BLaER1 treated with 17β-estradiol and CSF1 and Interleukin-3, amounts not matched to agents 10 nM and 100 nM (cell line): ENCODE measurements around the gene FLCN.

Experiments used
- H3K27ac ChIP-seq, 11 experiments: shearing (Covaris generic); formaldehyde crosslinking; 2 replicates each; pipeline ENCODE4 v1.8.1; 2022
- H3K27me3 ChIP-seq, 11 experiments: shearing (Covaris generic); formaldehyde crosslinking; 2 replicates each; pipeline ENCODE4 v1.8.1; 2022
- H3K36me3 ChIP-seq, 11 experiments: shearing (Covaris generic); formaldehyde crosslinking; 2 replicates each; pipeline ENCODE4 v1.8.1; 2022
- H3K4me1 ChIP-seq, 10 experiments: shearing (Covaris generic); formaldehyde crosslinking; 2 replicates each; pipeline ENCODE4 v1.8.1; 2022
- H3K4me2 ChIP-seq, 11 experiments: shearing (Covaris generic); formaldehyde crosslinking; 2 replicates each; pipeline ENCODE4 v1.8.1; 2022
- H3K4me3 ChIP-seq, 10 experiments: shearing (Covaris generic); formaldehyde crosslinking; 2 replicates each; pipeline ENCODE4 v1.8.1; 2022
- H3K9ac ChIP-seq, 11 experiments: shearing (Covaris generic); formaldehyde crosslinking; 2 replicates each; pipeline ENCODE4 v1.8.1; 2022
- H3K9me3 ChIP-seq, 11 experiments: shearing (Covaris generic); formaldehyde crosslinking; replicated peaks in 1 of 11; 2 replicates each; pipeline ENCODE4 v1.8.1; 2022
- H4K20me1 ChIP-seq, 11 experiments: shearing (Covaris generic); formaldehyde crosslinking; 2 replicates each; pipeline ENCODE4 v1.8.1; 2022
- Cebpa-rat ChIP-seq, 11 experiments: shearing (Covaris generic); IDR thresholded peaks; 2 replicates each; pipeline ENCODE4 v1.8.1; 2022

Gene FLCN

DNA sequence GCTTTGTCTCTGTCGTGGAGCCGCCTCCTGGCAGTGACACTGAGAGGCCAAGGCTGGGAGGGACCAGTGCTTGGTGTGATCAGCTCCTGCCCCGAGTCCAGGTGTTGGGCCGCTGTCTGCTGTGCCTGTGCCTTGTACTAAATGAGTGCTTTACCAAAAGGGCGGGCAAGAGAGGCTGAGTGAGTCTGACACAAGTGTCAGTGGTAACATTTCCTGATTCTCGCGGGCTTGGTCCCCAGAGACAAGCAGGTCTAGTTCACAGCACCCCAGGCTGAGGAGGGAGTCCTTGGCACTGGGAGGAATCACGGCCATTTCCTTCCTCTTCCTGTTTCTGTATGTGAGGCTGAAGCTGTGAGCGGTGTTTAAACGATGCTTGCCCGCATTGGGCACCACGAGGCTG is 61.1 kb downstream of the FLCN start:
- Histone ChIP-seq H3K9me3 (no peaks in the 10 kb centered on the region), H3K27me3 (no peaks in the 10 kb centered on the region), H3K4me2 (peak overlapping the region; percentile 80 to 98 (median 95)), H3K4me1 (peaks cover 61 to 100% (median 100%) of the 10 kb centered on the region in 10 experiments), H3K9ac (peak overlapping the region in 9 of 11 experiments; percentile 16 to 68 (median 62); a peak in 16 of 22 replicates), H4K20me1 (peaks cover 0 to 81% (median 31%) of the 10 kb centered on the region in 11 experiments; a peak in 13 of 22 replicates), H3K27ac (peak overlapping the region in 9 of 11 experiments; percentile 19 to 77 (median 61); a peak in 15 of 22 replicates), H3K4me3 (peak overlapping the region in 7 of 10 experiments; percentile 3 to 52 (median 48); a peak in 11 of 20 replicates), H3K36me3 (peaks cover 41 to 96% (median 90%) of the 10 kb centered on the region in 11 experiments)
- no peak for TF ChIP-seq Cebpa-rat (IDR thresholded peaks at IDR 0.05)

DNA sequence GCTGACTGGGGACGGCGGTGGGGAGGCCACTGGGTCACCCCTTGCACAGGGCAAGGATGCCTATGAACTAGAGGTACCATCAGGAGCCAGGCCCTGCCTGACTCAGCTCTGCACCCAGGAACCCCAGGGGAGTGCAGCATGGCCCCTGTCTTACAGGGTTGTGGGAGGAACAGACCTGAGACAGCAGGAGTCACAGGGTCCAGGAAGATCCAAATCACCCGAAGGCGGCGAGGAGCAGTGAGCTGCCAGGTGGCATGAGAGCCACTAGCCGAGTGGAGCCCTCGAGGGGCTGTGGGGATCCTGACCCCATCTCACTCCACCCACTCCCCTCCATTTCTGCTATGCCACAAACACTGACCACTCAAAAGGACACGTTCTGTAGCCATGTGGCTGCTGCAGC is 61.6 kb downstream of the FLCN start:
- peaks cover 35 to 96% (median 89%) of the 10 kb centered on the region in 11 experiments for H3K36me3 ChIP-seq
- no peaks in the 10 kb centered on the region for H3K27me3 ChIP-seq
- H3K9me3 ChIP-seq = no peaks in the 10 kb centered on the region
- no peak for TF ChIP-seq Cebpa-rat (IDR thresholded peaks at IDR 0.05)
- peak overlapping the region; percentile 80 to 98 (median 95) for H3K4me2 ChIP-seq
- H3K4me3 ChIP-seq = peak overlapping the region in 7 of 10 experiments; percentile 3 to 52 (median 48); a peak in 11 of 20 replicates
- H3K4me1 ChIP-seq = peaks cover 59 to 100% (median 100%) of the 10 kb centered on the region in 10 experiments
- peaks cover 0 to 83% (median 36%) of the 10 kb centered on the region in 11 experiments; a peak in 14 of 22 replicates for H4K20me1 ChIP-seq
- H3K9ac ChIP-seq = peak overlapping the region in 10 of 11 experiments; percentile 5 to 68 (median 58); a peak in 14 of 22 replicates
- H3K27ac ChIP-seq = peak overlapping the region in 9 of 11 experiments; percentile 19 to 77 (median 61); a peak in 14 of 22 replicates

DNA sequence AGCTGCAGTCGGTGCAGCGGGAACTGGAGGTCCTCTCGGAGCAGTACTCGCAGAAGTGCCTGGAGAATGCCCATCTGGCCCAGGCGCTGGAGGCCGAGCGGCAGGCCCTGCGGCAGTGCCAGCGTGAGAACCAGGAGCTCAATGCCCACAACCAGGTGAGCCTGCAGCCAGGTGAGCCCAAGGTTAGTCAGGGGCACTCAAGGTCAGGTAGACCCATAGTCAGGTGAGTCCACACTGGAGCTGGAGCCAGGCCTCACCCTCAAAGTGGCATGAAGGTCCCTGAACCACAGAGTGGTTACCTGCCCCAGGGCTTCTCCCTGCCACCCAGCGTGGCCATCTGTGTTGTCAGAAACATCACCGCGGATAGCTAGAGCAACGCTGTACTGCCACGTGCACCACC is 63.0 kb downstream of the FLCN start:
- H3K4me2 ChIP-seq = peak overlapping the region; percentile 50 to 98 (median 95); a peak in 20 of 22 replicates

DNA sequence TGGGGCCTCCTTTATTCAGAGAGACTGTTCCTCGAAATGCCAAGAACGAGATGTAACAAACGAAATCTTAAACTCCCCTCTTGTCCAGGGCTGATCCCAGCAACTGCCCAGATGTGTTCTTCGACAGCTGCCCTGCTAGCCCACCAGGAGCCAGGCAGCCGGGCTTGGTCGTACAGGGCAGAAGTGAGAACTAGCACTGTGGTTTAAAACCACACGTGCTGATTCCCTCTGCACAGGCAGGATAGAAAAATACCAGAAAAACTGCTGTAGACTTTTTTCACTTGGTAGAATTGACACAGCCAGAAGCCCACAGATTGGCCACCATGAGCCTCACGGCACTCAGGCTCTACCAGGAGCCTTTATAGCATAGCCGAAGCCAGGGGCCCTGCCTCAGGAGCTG is 64.0 kb downstream of the FLCN start:
- H3K4me2 ChIP-seq = peak overlapping the region; percentile 50 to 98 (median 95)
- peak overlapping the region in 6 of 11 experiments; percentile 37 to 62 (median 52); a peak in 12 of 22 replicates for H3K27ac ChIP-seq
- H3K36me3 ChIP-seq = peaks cover 25 to 95% (median 90%) of the 10 kb centered on the region in 11 experiments
- H3K4me3 ChIP-seq = no peak overlapping the region; a peak in 1 of 20 replicates
- H3K27me3 ChIP-seq = no peaks in the 10 kb centered on the region
- peaks cover 0 to 93% (median 51%) of the 10 kb centered on the region in 11 experiments; a peak in 17 of 22 replicates for H4K20me1 ChIP-seq
- peaks cover 59 to 97% (median 93%) of the 10 kb centered on the region in 10 experiments for H3K4me1 ChIP-seq
- H3K9me3 ChIP-seq = no peaks in the 10 kb centered on the region
- H3K9ac ChIP-seq = peak overlapping the region in 8 of 11 experiments; percentile 8 to 66 (median 30); a peak in 9 of 22 replicates
- TF ChIP-seq Cebpa-rat (IDR thresholded peaks at IDR 0.05) = no peak

More for the DNA sequence above, 63.0 kb downstream of the FLCN start:
- Histone ChIP-seq H3K4me1 (peaks cover 59 to 100% (median 97%) of the 10 kb centered on the region in 10 experiments), H3K27me3 (no peaks in the 10 kb centered on the region), H3K9me3 (no peaks in the 10 kb centered on the region), H3K4me3 (no peak overlapping the region), H3K36me3 (peaks cover 25 to 95% (median 90%) of the 10 kb centered on the region in 11 experiments), H3K27ac (peak overlapping the region in 5 of 11 experiments; percentile 37 to 62 (median 54); a peak in 7 of 22 replicates), H3K9ac (peak overlapping the region in 5 of 11 experiments; percentile 1 to 66 (median 30); a peak in 6 of 22 replicates), H4K20me1 (peaks cover 0 to 84% (median 43%) of the 10 kb centered on the region in 11 experiments; a peak in 16 of 22 replicates)
- TF ChIP-seq Cebpa-rat (IDR thresholded peaks at IDR 0.05) = no peak

DNA sequence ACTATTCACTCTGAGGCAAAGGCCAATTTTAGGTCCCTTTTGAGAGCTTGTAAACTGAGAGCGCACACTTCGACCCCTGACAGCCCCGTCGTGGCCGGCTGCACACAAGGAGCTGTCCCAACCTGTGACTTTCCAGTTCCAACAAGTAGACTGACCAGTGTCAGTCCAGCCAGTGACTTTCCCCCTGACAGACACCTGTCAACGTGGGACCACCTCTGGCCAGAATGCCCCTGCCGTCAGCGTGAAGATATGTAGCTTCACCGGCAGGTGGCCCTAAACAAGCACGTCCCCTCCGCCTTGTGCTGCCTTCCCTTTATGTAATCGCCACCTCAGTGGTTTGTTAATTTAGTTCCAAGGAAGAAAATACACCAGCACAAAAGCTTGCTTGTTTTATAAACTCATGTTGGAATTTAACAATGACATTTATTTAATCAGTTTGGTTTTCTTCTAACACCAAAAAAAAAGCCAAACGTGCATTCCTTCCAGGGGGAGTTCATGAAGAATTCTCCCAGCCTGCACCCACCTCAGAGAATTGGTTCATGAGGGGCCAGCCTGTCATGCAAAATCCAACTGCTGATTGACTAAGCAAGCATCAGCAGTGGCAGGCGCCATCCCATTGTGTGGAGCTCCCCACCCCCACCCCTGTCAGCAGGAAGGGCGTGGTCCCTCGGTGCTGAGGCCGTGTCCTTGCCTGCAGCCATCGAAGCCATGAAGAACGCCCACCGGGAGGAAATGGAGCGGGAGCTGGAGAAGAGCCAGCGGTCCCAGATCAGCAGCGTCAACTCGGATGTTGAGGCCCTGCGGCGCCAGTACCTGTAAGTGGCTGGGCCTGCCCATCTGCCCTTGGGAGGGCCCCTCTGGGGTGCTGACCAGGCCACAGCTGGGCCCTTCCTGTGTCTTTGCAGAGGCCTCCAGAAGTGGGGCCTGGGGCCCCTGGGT is 64.7 kb downstream of the FLCN start:
- no peak overlapping the region; a peak in 1 of 20 replicates for H3K4me3 ChIP-seq
- no peak for TF ChIP-seq Cebpa-rat (IDR thresholded peaks at IDR 0.05)
- H3K27me3 ChIP-seq = no peaks in the 10 kb centered on the region
- peak overlapping the region in 4 of 11 experiments; percentile 15 to 59 (median 38); a peak in 3 of 22 replicates for H3K9ac ChIP-seq
- peaks cover 59 to 90% (median 86%) of the 10 kb centered on the region in 10 experiments for H3K4me1 ChIP-seq
- no peaks in the 10 kb centered on the region for H3K9me3 ChIP-seq
- H4K20me1 ChIP-seq = peaks cover 0 to 95% (median 59%) of the 10 kb centered on the region in 11 experiments; a peak in 17 of 22 replicates
- peak overlapping the region; percentile 50 to 98 (median 95) for H3K4me2 ChIP-seq
- peak overlapping the region in 5 of 11 experiments; percentile 23 to 62 (median 49); a peak in 7 of 22 replicates for H3K27ac ChIP-seq
- H3K36me3 ChIP-seq = peaks cover 29 to 95% (median 90%) of the 10 kb centered on the region in 11 experiments

DNA sequence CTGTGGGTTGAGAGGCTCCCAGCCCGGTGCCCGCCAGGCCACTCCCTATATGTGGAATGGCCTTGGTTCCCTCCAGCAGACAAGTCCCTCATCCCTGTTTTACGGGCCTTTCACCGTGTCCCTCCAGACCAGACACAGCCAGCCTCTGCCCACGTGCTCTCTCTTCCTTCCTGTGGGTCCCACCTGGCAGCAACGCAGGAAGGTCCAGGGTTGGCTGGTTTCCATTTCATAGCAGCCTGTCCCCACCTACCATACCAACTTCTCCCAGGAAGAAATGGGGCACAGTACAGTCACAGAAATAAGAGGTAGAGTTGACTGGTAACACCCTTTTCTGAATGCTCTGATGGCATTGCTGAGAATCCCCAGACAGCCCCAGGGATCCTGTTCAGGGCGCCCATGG is 65.8 kb downstream of the FLCN start:
- Histone ChIP-seq H3K4me2 (peak overlapping the region in 7 of 11 experiments; percentile 11 to 97 (median 24); a peak in 12 of 22 replicates), H3K9ac (0 out of 22 replicates have a peak overlapping the region, but pooled peaks of 1 of the 11 experiments have one; percentile 11), H3K4me1 (peaks cover 49 to 79% (median 75%) of the 10 kb centered on the region in 10 experiments), H4K20me1 (peaks cover 0 to 93% (median 69%) of the 10 kb centered on the region in 11 experiments; a peak in 17 of 22 replicates), H3K27ac (peak overlapping the region in 2 of 11 experiments; percentile 7; a peak in 1 of 22 replicates), H3K9me3 (no peaks in the 10 kb centered on the region), H3K27me3 (no peaks in the 10 kb centered on the region), H3K36me3 (peaks cover 40 to 95% (median 91%) of the 10 kb centered on the region in 11 experiments), H3K4me3 (no peak overlapping the region)
- TF ChIP-seq Cebpa-rat (IDR thresholded peaks at IDR 0.05) = no peak

DNA sequence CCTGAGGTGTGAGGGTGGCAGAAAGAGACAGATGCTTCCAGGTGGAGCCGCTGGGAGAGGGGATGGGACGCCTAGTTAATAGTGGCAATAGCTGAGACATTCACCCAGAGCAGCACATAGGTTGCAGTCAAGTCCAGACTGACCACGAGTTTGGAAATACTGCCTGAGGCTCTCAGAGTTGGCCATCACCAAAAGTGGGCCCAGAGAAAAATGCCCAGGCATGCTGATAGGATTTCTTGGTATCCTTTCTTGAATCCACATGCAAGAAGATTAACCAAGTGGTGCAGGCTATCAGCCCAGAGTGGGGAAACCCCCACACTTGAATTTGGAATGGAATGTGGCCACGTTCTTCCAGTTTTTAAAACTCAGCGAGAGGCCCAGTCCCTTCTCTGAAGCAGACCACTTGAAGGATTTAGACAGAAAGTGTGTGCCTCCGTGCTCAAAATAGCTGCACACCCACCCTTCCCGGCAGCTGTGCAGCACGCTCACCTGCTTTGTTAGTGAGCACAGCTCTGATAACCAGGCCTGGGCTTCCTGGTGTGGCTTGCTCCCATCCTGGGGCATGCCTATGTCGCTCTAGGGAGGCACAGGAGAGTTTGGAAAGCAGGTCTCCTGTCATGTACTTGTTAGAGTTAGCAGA is 66.5 kb downstream of the FLCN start:
- H3K9ac ChIP-seq = no peak overlapping the region; a peak in 1 of 22 replicates
- no peaks in the 10 kb centered on the region for H3K27me3 ChIP-seq
- peaks cover 0 to 96% (median 72%) of the 10 kb centered on the region in 11 experiments; a peak in 18 of 22 replicates for H4K20me1 ChIP-seq

DNA sequence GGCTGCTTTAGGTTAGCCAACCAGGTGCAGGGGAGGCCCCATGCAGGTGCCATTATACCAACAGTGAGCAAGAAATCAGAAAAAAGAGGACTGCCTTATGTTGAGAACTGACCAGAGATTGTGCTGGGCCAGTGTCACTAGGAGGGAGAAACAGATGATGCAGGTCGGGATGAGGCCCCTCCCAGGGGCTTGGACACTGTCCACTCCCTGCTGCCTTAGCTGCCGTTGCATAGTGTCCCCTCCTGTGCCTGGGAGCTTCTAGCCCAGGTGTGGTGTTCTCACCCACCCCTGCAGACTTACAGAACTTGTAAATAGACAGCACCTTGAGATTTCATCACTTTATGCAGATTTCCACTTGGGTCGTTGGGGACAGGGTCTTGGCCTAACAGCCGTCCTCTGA is 67.6 kb downstream of the FLCN start:
- H3K4me2 ChIP-seq = peak overlapping the region in 1 of 11 experiments; percentile 11; a peak in 1 of 22 replicates
- H3K27ac ChIP-seq = no peak overlapping the region
- no peak overlapping the region for H3K4me3 ChIP-seq
- peaks cover 32 to 65% (median 58%) of the 10 kb centered on the region in 10 experiments for H3K4me1 ChIP-seq
- no peaks in the 10 kb centered on the region for H3K9me3 ChIP-seq
- no peak overlapping the region for H3K9ac ChIP-seq
- TF ChIP-seq Cebpa-rat (IDR thresholded peaks at IDR 0.05) = no peak
- H3K36me3 ChIP-seq = peaks cover 56 to 99% (median 97%) of the 10 kb centered on the region in 11 experiments
- H3K27me3 ChIP-seq = no peaks in the 10 kb centered on the region
- H4K20me1 ChIP-seq = peaks cover 0 to 97% (median 67%) of the 10 kb centered on the region in 11 experiments; a peak in 18 of 22 replicates

More for the DNA sequence above, 66.5 kb downstream of the FLCN start:
- Histone ChIP-seq H3K4me2 (peak overlapping the region in 8 of 11 experiments; percentile 11 to 96 (median 27); a peak in 12 of 22 replicates), H3K27ac (peak overlapping the region in 2 of 11 experiments; percentile 7; a peak in 1 of 22 replicates), H3K4me1 (peaks cover 42 to 72% (median 68%) of the 10 kb centered on the region in 10 experiments), H3K9me3 (no peaks in the 10 kb centered on the region), H3K4me3 (no peak overlapping the region), H3K36me3 (peaks cover 47 to 99% (median 97%) of the 10 kb centered on the region in 11 experiments)
- TF ChIP-seq Cebpa-rat (IDR thresholded peaks at IDR 0.05) = no peak
